Esophagus squamous epithelium (tissue), 5 donors: Measurements from ENCODE around the gene MICA. TPM values are rescaled to one million over a fixed set of nuclear protein-coding genes. Genes with fewer than 3 reads are reported as not detected.
"Not testable (repeated sequence)": the region's sequence is repeated elsewhere in the genome, so short reads cannot be mapped to it uniquely, and the experiment has no call there.

Experiments used
- DNase-seq: peaks from one replicate; lab custom pipeline; 2025; lab: John Stamatoyannopoulos, UW
- H3K27ac ChIP-seq, 4 donors: fragments of 200-600 bp; sonication (generic); one replicate each; pipeline ENCODE4 v1.5.1; 2016 to 2019; ENCODE audit warnings: mild to moderate bottlenecking in 1 of 4
- H3K27me3 ChIP-seq, 4 donors: fragments of 200-600 bp; sonication (generic); 1 replicate in 3 of 4; 2 replicates in 1 of 4; pipeline versions ENCODE4 v1.5.1 to v1.6.0; 2017 to 2021; ENCODE audit warnings: antibody characterized with exemption in 1 of 4
- H3K36me3 ChIP-seq, 3 donors: fragments of 200-600 bp; sonication (generic); one replicate each; pipeline ENCODE4 v1.5.1; 2016 to 2019
- H3K4me1 ChIP-seq, 3 donors: fragments of 200-600 bp; sonication (generic); one replicate each; pipeline ENCODE4 v1.5.1; 2017 to 2019
- H3K4me3 ChIP-seq, 4 donors: fragments of 200-600 bp; sonication (generic); 1 replicate in 3 of 4; 2 replicates in 1 of 4; pipeline ENCODE4 v1.5.1; 2016 to 2019; ENCODE audit warnings: mild to moderate bottlenecking in 2 of 4, moderate library complexity in 1 of 4
- H3K9me3 ChIP-seq, 3 donors: fragments of 200-600 bp; sonication (generic); one replicate each; pipeline ENCODE4 v1.5.1; 2016 to 2019
- POLR2A ChIP-seq, 4 donors: fragments of 450-650 bp; IDR thresholded peaks; one replicate each; pipeline ENCODE4 v1.6.1; 2017; ENCODE audit warnings: antibody characterized with exemption in 4 of 4, mild to moderate bottlenecking in 4 of 4, moderate library complexity in 3 of 4
- WGBS, 2 donors: methylation state at CpG; one replicate each; pipeline ENCODE4 v1.1.5; 2018; 5-methylcytosine and 5-hydroxymethylcytosine counted together
- intact Hi-C: fragments of 100-400 bp; cut with DNase I; formaldehyde crosslinking; loops from one replicate; pipeline ENCODE4 v1.15.0; 2022
- total RNA-seq, 4 donors: library from RNA; depleted of rRNA; stranded (reverse); fragments of >200 nt; gene quantifications; one replicate each; pipeline ENCODE4 v1.1.0, GENCODE V29; 2016
- TF ChIP-seq, protein P1 (sequence below), 6 experiments: fragments of 450-650 bp in 4 of 6; fragments of 200-600 bp in 2 of 6; sonication (generic) in 2 of 6; IDR thresholded peaks; one replicate each; pipeline ENCODE4 v1.5.1; 2016 to 2019; ENCODE audit warnings: antibody characterized with exemption in 6 of 6, mild to moderate bottlenecking in 4 of 6, moderate library complexity in 4 of 6
- donor health status: DM: yes; HTN: yes; CAD: no.

MICA gene
- total RNA-seq, 4 donors from 2014 or later = 7.5 to 10.1 (median 8.8) TPM

DNA sequence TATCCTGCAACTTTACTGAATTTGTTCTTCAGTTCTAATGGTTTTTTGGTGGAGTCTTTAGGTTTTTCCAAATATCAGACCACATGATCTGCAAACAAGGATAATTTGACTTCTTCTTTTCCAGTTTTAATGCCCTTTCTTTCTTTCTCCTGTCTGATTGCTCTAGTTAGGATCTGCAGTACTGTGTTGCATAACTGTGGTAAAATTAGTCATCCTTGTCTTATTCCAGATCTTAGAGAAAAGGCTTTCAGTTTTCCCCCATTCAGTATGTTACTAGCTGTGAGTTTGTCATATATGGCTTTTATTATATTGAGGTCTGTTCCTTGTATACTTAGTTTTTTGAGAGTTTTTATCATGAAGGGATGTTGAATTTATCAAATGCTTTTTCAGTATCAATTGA, 4.3 kb downstream of the MICA start:
- H3K27ac ChIP-seq = peak overlapping the region in 1 of 4 donors; percentile 21
- no peak for TF ChIP-seq POLR2A (IDR thresholded peaks at IDR 0.05)
- TF ChIP-seq, protein P1, sequence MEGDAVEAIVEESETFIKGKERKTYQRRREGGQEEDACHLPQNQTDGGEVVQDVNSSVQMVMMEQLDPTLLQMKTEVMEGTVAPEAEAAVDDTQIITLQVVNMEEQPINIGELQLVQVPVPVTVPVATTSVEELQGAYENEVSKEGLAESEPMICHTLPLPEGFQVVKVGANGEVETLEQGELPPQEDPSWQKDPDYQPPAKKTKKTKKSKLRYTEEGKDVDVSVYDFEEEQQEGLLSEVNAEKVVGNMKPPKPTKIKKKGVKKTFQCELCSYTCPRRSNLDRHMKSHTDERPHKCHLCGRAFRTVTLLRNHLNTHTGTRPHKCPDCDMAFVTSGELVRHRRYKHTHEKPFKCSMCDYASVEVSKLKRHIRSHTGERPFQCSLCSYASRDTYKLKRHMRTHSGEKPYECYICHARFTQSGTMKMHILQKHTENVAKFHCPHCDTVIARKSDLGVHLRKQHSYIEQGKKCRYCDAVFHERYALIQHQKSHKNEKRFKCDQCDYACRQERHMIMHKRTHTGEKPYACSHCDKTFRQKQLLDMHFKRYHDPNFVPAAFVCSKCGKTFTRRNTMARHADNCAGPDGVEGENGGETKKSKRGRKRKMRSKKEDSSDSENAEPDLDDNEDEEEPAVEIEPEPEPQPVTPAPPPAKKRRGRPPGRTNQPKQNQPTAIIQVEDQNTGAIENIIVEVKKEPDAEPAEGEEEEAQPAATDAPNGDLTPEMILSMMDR (IDR thresholded peaks at IDR 0.05) = no peak
- DNase-seq = no peak
- intact Hi-C loops = no loop called here
- H3K4me3 ChIP-seq = no peak overlapping the region
- peaks cover 19 to 69% (median 25%) of the 10 kb centered on the region in 3 donors for H3K4me1 ChIP-seq
- no peaks in the 10 kb centered on the region for H3K9me3 ChIP-seq
- no peaks in the 10 kb centered on the region for H3K27me3 ChIP-seq
- H3K36me3 ChIP-seq = peaks cover 6 to 28% (median 10%) of the 10 kb centered on the region in 3 donors

DNA sequence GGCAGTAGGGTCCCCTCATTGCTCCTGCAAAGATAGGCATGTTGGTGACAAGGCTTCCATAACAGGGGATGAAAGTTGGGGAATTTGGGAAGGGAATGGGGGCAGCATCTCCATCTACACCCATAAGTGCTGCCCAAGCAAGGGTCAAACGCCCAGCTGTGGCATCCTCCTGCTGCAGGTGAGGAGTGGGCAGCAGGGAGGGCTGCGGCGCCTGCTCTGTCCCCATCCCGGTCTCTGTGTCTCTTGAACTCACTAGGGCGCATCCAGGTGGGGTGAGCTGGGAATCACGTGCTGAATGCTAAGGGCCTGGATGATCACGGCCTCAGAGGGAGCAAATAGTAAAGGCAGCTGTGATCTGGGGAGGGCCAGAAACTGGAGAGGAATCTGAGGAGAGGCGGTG, 9.1 kb downstream of the MICA start:
- no peaks in the 10 kb centered on the region for H3K27me3 ChIP-seq
- H3K36me3 ChIP-seq = peaks cover 10 to 76% (median 24%) of the 10 kb centered on the region in 3 donors
- no peak overlapping the region for H3K27ac ChIP-seq
- H3K4me3 ChIP-seq = no peak overlapping the region
- TF ChIP-seq, protein P1 (IDR thresholded peaks at IDR 0.05) = no peak
- TF ChIP-seq POLR2A (IDR thresholded peaks at IDR 0.05) = no peak
- H3K9me3 ChIP-seq = no peaks in the 10 kb centered on the region
- 73 to 100% methylated on average over 2 to 4 of the region's 8 CpGs for WGBS, 2 donors
- DNase-seq = no peak
- peaks cover 5 to 21% (median 6%) of the 10 kb centered on the region in 3 donors for H3K4me1 ChIP-seq
- intact Hi-C loops = no loop called here

DNA sequence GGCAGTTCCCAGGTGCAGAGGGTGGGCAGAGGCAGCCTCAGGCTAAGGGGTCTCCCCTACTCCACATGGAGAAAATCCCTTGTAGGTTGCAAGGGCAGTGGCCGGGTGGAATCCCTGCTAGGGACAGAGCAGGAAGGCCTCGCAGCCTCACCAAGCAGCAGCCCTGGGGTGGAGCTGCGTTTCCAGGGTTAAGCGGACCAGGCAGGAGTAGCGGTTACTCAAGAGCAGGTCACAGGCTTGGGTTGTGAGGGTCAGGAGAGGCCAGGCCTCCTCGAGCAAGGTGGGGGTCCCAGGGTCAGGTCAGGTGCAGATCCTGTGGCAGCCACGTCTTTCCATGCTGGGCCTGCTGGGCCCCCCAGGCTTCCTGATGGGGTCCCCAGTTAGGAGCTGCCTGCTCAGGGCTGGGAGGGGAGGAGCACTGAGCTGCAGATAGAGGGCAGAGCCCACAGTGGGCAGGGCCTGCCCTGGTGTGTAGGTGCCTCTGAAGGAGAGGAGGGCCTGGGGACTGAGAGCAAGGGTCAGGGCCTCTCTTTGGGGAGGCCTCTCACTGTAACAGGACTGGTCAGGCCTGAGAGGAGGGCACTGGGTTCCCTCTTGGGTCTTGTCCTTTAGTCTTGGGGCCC, 10.9 kb downstream of the MICA start:
- H3K4me1 ChIP-seq, H3K4me3 ChIP-seq, H3K27me3 ChIP-seq, H3K9me3 ChIP-seq, H3K27ac ChIP-seq, intact Hi-C loops, DNase-seq: not testable (repeated sequence)
- peaks cover 10 to 76% (median 24%) of the 10 kb centered on the region in 3 donors for H3K36me3 ChIP-seq
- 77 to 83% methylated on average over 4 to 6 of the region's 7 CpGs for WGBS, 2 donors

DNA sequence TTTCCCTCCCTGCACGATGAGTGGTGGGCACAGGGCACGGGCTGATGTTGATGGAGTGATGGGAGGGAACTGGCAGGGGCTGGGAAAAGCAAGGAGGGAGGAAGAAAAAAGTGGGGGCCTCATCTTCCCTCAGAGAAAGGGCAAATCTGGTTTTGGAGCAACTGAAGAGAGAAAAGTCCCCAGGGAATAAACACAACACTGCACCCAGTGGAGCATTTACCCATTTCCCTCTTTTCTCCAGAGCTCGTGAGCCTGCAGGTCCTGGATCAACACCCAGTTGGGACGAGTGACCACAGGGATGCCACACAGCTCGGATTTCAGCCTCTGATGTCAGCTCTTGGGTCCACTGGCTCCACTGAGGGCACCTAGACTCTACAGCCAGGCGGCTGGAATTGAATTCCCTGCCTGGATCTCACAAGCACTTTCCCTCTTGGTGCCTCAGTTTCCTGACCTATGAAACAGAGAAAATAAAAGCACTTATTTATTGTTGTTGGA, 11.4 kb downstream of the MICA start:
- intact Hi-C loops = no loop called here
- peaks cover 10 to 76% (median 24%) of the 10 kb centered on the region in 3 donors for H3K36me3 ChIP-seq
- H3K27me3 ChIP-seq = no peaks in the 10 kb centered on the region
- H3K4me1 ChIP-seq = no peaks in the 10 kb centered on the region
- H3K4me3 ChIP-seq = no peak overlapping the region
- no peak for TF ChIP-seq POLR2A (IDR thresholded peaks at IDR 0.05)
- TF ChIP-seq, protein P1 (IDR thresholded peaks at IDR 0.05) = no peak
- no peak overlapping the region for H3K27ac ChIP-seq
- no peaks in the 10 kb centered on the region for H3K9me3 ChIP-seq
- WGBS, 2 donors = 46 to 91% methylated on average over 2 to 4 of the region's 6 CpGs
- DNase-seq = no peak

DNA sequence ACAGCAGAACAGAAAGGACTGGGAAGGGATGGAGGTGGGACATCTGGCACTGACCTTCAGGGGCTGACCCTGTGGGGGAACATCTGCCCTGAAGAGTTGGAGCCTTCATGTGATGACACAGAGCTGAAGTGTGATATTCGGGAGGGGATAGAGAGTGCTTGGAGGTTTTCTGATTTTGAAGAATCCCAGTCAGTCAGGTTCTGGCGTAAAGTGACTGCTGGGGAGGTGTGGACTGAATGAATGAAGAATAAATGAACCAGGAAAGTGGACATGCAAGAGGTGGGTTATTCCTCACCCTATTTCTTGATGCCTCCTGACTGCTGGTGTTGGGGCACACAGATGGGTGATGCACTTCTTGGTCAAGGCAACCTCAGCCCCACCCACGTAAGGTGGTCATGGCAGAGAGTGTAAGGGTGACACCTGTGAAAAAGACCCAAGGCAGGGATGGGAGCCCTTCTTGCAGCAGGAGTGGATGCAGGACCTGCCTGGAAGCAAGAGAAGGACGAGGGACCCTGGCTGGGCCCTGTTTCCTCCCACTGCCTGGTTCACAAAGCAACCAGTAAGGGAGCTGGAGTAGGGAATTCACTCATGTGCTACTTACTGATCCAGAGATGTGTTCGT, 13.1 kb downstream of the MICA start:
- no peaks in the 10 kb centered on the region for H3K9me3 ChIP-seq
- no peak for DNase-seq
- 91 to 94% methylated on average over 4 to 5 of the region's 5 CpGs for WGBS, 2 donors
- H3K27ac ChIP-seq = no peak overlapping the region
- H3K27me3 ChIP-seq = no peaks in the 10 kb centered on the region
- no peak overlapping the region for H3K4me3 ChIP-seq
- intact Hi-C loops = no loop called here
- no peak for TF ChIP-seq POLR2A (IDR thresholded peaks at IDR 0.05)
- TF ChIP-seq, protein P1 (IDR thresholded peaks at IDR 0.05) = no peak
- H3K4me1 ChIP-seq = no peaks in the 10 kb centered on the region
- H3K36me3 ChIP-seq = peaks cover 6 to 59% (median 24%) of the 10 kb centered on the region in 3 donors
